ENCODE results near the gene NDUFS1. TPM values are rescaled to one million over a fixed set of nuclear protein-coding genes. Genes with fewer than 3 reads are reported as not detected.
"Not testable (repeated sequence)": the region's sequence is repeated elsewhere in the genome, so short reads cannot be mapped to it uniquely, and the experiment has no call there.

NDUFS1 gene
- total RNA-seq, 1 experiment from 2014 or later, result 170 TPM

- in situ Hi-C loops (cut with HindIII; ENCODE audit: low pct_unique_long_range_greater_than_20kb, low sequenced_read_pairs), result no loop called here
- peak; percentile 14 for DNase-seq (ENCODE audit: low read depth, low spot score)
Observed at GRCh38 chr2:206084870-206085741, 74.1 kb downstream of the NDUFS1 start.

- in situ Hi-C loops (cut with HindIII; ENCODE audit: low pct_unique_long_range_greater_than_20kb, low sequenced_read_pairs), result no loop called here
Observed at GRCh38 chr2:206084439-206084869, 74.8 kb downstream of the NDUFS1 start.

GRCh38 chr2:206083602-206084438 lies 75.4 kb downstream of the NDUFS1 start:
- in situ Hi-C loops (cut with HindIII; ENCODE audit: low pct_unique_long_range_greater_than_20kb, low sequenced_read_pairs), result no loop called here

More at GRCh38 chr2:206084439-206084869, 74.8 kb downstream of the NDUFS1 start:
- peak; percentile 86 for DNase-seq (ENCODE audit: low read depth, low spot score)

GRCh38 chr2:206082298-206082843 lies 76.9 kb downstream of the NDUFS1 start:
- no peak for DNase-seq (ENCODE audit: low read depth, low spot score)
- in situ Hi-C loops (cut with HindIII; ENCODE audit: low pct_unique_long_range_greater_than_20kb, low sequenced_read_pairs), result no loop called here

More at GRCh38 chr2:206083602-206084438, 75.4 kb downstream of the NDUFS1 start:
- peak; percentile 34 for DNase-seq (ENCODE audit: low read depth, low spot score)

- DNase-seq (ENCODE audit: low read depth, low spot score), result no peak
- in situ Hi-C loops (cut with HindIII; ENCODE audit: low pct_unique_long_range_greater_than_20kb, low sequenced_read_pairs), result no loop called here
Observed at GRCh38 chr2:206080927-206081326, 78.3 kb downstream of the NDUFS1 start.

GRCh38 chr2:206079699-206080465 lies 79.4 kb downstream of the NDUFS1 start:
- in situ Hi-C loops (cut with HindIII; ENCODE audit: low pct_unique_long_range_greater_than_20kb, low sequenced_read_pairs), result no loop called here

GRCh38 chr2:206077879-206078278 lies 81.4 kb downstream of the NDUFS1 start:
- in situ Hi-C loops (cut with HindIII; ENCODE audit: low pct_unique_long_range_greater_than_20kb, low sequenced_read_pairs); DNase-seq (ENCODE audit: low read depth, low spot score): not testable (repeated sequence)

More at GRCh38 chr2:206079699-206080465, 79.4 kb downstream of the NDUFS1 start:
- DNase-seq (ENCODE audit: low read depth, low spot score), result no peak

GRCh38 chr2:206075113-206075512 lies 84.1 kb downstream of the NDUFS1 start:
- in situ Hi-C loops (cut with HindIII; ENCODE audit: low pct_unique_long_range_greater_than_20kb, low sequenced_read_pairs), result no loop called here
- no peak for DNase-seq (ENCODE audit: low read depth, low spot score)

- in situ Hi-C loops (cut with HindIII; ENCODE audit: low pct_unique_long_range_greater_than_20kb, low sequenced_read_pairs), result no loop called here
- DNase-seq (ENCODE audit: low read depth, low spot score), result peak; percentile 15
Observed at GRCh38 chr2:206071807-206072206, 87.4 kb downstream of the NDUFS1 start.

- DNase-seq (ENCODE audit: low read depth, low spot score), result no peak
- in situ Hi-C loops (cut with HindIII; ENCODE audit: low pct_unique_long_range_greater_than_20kb, low sequenced_read_pairs), result no loop called here
Observed at GRCh38 chr2:206069417-206069816, 89.8 kb downstream of the NDUFS1 start.

- in situ Hi-C loops (cut with HindIII; ENCODE audit: low pct_unique_long_range_greater_than_20kb, low sequenced_read_pairs), result no loop called here
- no peak for DNase-seq (ENCODE audit: low read depth, low spot score)
Observed at GRCh38 chr2:206068207-206068606, 91.0 kb downstream of the NDUFS1 start.

Small RNA genes lying within 50 kb of the gene (small RNA-seq; reads per million reads assigned to genes)
- 0 reads per million in 2 experiments for gene RF00134
- gene RF02271, result 0 reads per million in 2 experiments
- 0 reads per million in 2 experiments for gene SNORA41
- 0.05 to 0.12 reads per million in 2 experiments for gene SNORD51

Other genes with a start within 250 kb of the NDUFS1 start
- gene INO80D, start 73.3 kb downstream of the NDUFS1 start, total RNA-seq (2014; rRNA removed; shearing (Covaris generic)), result 6.5 and 6.8 TPM in 2 replicates
- 547 and 618 TPM in 2 replicates for gene EEF1B2, start 451 bp upstream of the NDUFS1 start, total RNA-seq (2014; rRNA removed; shearing (Covaris generic))
- 13.1 and 14.0 TPM in 2 replicates for gene ZDBF2, start 115.2 kb upstream of the NDUFS1 start, total RNA-seq (2014; rRNA removed; shearing (Covaris generic))